Transverse colon (tissue), 4 donors: ENCODE results near the gene RER1. TPM values are rescaled to one million over a fixed set of nuclear protein-coding genes. Genes with fewer than 3 reads are reported as not detected.
A peak's percentile ranks its signal among the peaks of the same experiment; 100 is the strongest.

Source experiments
- DNase-seq: peaks from one replicate; pipeline ENCODE4 v3.0.0-alpha.2; 2019
- H3K27ac ChIP-seq, 4 donors: fragments of 200-600 bp; sonication (generic); 2 replicates each; pipeline ENCODE4 v1.5.1; 2016 to 2018; ENCODE audit warnings: inconsistent platforms in 4 of 4
- H3K27me3 ChIP-seq: fragments of 200-600 bp; sonication (generic); 2 replicates; pipeline ENCODE4 v1.5.1; 2017; ENCODE audit warnings: inconsistent platforms
- H3K36me3 ChIP-seq, 4 donors: fragments of 200-600 bp; sonication (generic); 2 replicates each; pipeline ENCODE4 v1.5.1; 2017 to 2019; ENCODE audit warnings: inconsistent platforms in 4 of 4
- H3K4me1 ChIP-seq, 4 donors: fragments of 200-600 bp; sonication (generic); 2 replicates each; pipeline ENCODE4 v1.5.1; 2017 to 2020; ENCODE audit warnings: inconsistent platforms in 4 of 4
- H3K4me3 ChIP-seq, 4 donors: fragments of 200-600 bp; sonication (generic); 1 replicate in 1 of 4; 2 replicates in 3 of 4; pipeline versions ENCODE4 v1.5.1 to v1.6.1; 2017 to 2019; ENCODE audit warnings: inconsistent platforms in 4 of 4
- H3K9me3 ChIP-seq, 2 donors: fragments of 200-600 bp; sonication (generic); 2 replicates each; pipeline ENCODE4 v1.5.1; 2017 to 2019; ENCODE audit warnings: inconsistent platforms in 2 of 2
- EP300 ChIP-seq: sonication (generic); formaldehyde crosslinking; IDR thresholded peaks from one replicate; pipeline ENCODE4 v1.6.1; 2017; ENCODE audit warnings: antibody characterized with exemption, low read depth
- POLR2A ChIP-seq: fragments of 450-650 bp; IDR thresholded peaks from one replicate; pipeline ENCODE4 v1.6.1; 2016; ENCODE audit warnings: antibody characterized with exemption, mild to moderate bottlenecking, moderate library complexity
- POLR2AphosphoS5 ChIP-seq, 3 donors: sonication (generic); formaldehyde crosslinking; IDR thresholded peaks; one replicate each; pipeline ENCODE4 v1.6.1; 2016; ENCODE audit warnings: antibody characterized with exemption in 3 of 3
- WGBS, 2 donors: methylation state at CpG; one replicate each; pipeline ENCODE4 v1.1.5; 2018; ENCODE audit warnings: low coverage in 1 of 2; 5-methylcytosine and 5-hydroxymethylcytosine counted together
- in situ Hi-C, 4 donors: fragments of 200-750 bp; cut with MboI; loops; one replicate each; pipeline versions ENCODE4 v1.15.0 to v1.15.1; 2017; ENCODE audit warnings: low sequenced_read_pairs in 3 of 4, low pct_ligation_motif_present in 1 of 4, low pct_unique_long_range_greater_than_20kb in 1 of 4
- intact Hi-C: fragments of 100-400 bp; cut with DNase I; formaldehyde crosslinking; loops from one replicate; pipeline ENCODE4 v1.15.1; 2023; ENCODE audit warnings: low total_unique reads
- total RNA-seq, 4 donors: library from RNA; depleted of rRNA; stranded (reverse); fragments of >200 nt; gene quantifications; one replicate each; pipeline ENCODE4 v1.1.0, GENCODE V29; 2016
- TF ChIP-seq, protein P1 (sequence below), 5 experiments: fragments of 200-600 bp in 3 of 5; fragments of 450-650 bp in 2 of 5; sonication (generic) in 3 of 5; IDR thresholded peaks; 1 replicate in 2 of 5; 2 replicates in 3 of 5; pipeline ENCODE4 v1.5.1; 2016 to 2017; ENCODE audit warnings: antibody characterized with exemption in 5 of 5, inconsistent platforms in 3 of 5, mild to moderate bottlenecking in 2 of 5, moderate library complexity in 1 of 5

The RER1 gene
- total RNA-seq, 4 donors from 2014 or later, result 36.2 to 129 (median 111) TPM

GRCh38 chr1:2378956-2379732, 12.5 kb upstream of the RER1 start:
- peaks cover 0 to 10% (median 2%) of the 10 kb centered on the region in 4 donors for H3K4me1 ChIP-seq
- H3K27ac ChIP-seq, result no peak overlapping the region
- no peaks in the 10 kb centered on the region for H3K9me3 ChIP-seq
- H3K36me3 ChIP-seq, result no peaks in the 10 kb centered on the region
- TF ChIP-seq EP300 (no peak), POLR2AphosphoS5 (IDR thresholded peaks at IDR 0.05) (no peak), POLR2A (no peak)
- TF ChIP-seq, protein P1, sequence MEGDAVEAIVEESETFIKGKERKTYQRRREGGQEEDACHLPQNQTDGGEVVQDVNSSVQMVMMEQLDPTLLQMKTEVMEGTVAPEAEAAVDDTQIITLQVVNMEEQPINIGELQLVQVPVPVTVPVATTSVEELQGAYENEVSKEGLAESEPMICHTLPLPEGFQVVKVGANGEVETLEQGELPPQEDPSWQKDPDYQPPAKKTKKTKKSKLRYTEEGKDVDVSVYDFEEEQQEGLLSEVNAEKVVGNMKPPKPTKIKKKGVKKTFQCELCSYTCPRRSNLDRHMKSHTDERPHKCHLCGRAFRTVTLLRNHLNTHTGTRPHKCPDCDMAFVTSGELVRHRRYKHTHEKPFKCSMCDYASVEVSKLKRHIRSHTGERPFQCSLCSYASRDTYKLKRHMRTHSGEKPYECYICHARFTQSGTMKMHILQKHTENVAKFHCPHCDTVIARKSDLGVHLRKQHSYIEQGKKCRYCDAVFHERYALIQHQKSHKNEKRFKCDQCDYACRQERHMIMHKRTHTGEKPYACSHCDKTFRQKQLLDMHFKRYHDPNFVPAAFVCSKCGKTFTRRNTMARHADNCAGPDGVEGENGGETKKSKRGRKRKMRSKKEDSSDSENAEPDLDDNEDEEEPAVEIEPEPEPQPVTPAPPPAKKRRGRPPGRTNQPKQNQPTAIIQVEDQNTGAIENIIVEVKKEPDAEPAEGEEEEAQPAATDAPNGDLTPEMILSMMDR (IDR thresholded peaks at IDR 0.05), result no peak
- WGBS, 2 donors, result 73% methylated on average over 18 of the region's 18 CpGs; no CpG with 5 or more reads in 1 of the 2 donors
- no peaks in the 10 kb centered on the region for H3K27me3 ChIP-seq
- in situ Hi-C loops (loop anchor here in 1 of 4 donors (10.0 kb wide), 1 partner anchor 174 kb away; no protein-coding TSS in a partner anchor), intact Hi-C loops (no loop called here)
- peak; percentile 5 for DNase-seq
- H3K4me3 ChIP-seq, result no peak overlapping the region

- Histone ChIP-seq H3K27ac (no peak overlapping the region), H3K4me3 (no peak overlapping the region), H3K9me3 (no peaks in the 10 kb centered on the region), H3K36me3 (no peaks in the 10 kb centered on the region), H3K4me1 (peaks cover 0 to 10% (median 2%) of the 10 kb centered on the region in 4 donors), H3K27me3 (no peaks in the 10 kb centered on the region)
- 71 to 90% methylated on average over 10 to 20 of the region's 23 CpGs for WGBS, 2 donors
- in situ Hi-C loops, result loop anchor here in 3 of 4 donors (10.0 kb wide), 2 partner anchors 175 to 185 kb away; partner anchors contain the start of gene FAAP20 (in 2 of the 3)
- DNase-seq, result peak; percentile 6
- intact Hi-C loops, result no loop called here
- TF ChIP-seq POLR2AphosphoS5 (IDR thresholded peaks at IDR 0.05) (no peak), POLR2A (no peak), EP300 (no peak)
- TF ChIP-seq, protein P1 (IDR thresholded peaks at IDR 0.05), result no peak
Observed at GRCh38 chr1:2379733-2380404, 11.8 kb upstream of the RER1 start.

DNA sequence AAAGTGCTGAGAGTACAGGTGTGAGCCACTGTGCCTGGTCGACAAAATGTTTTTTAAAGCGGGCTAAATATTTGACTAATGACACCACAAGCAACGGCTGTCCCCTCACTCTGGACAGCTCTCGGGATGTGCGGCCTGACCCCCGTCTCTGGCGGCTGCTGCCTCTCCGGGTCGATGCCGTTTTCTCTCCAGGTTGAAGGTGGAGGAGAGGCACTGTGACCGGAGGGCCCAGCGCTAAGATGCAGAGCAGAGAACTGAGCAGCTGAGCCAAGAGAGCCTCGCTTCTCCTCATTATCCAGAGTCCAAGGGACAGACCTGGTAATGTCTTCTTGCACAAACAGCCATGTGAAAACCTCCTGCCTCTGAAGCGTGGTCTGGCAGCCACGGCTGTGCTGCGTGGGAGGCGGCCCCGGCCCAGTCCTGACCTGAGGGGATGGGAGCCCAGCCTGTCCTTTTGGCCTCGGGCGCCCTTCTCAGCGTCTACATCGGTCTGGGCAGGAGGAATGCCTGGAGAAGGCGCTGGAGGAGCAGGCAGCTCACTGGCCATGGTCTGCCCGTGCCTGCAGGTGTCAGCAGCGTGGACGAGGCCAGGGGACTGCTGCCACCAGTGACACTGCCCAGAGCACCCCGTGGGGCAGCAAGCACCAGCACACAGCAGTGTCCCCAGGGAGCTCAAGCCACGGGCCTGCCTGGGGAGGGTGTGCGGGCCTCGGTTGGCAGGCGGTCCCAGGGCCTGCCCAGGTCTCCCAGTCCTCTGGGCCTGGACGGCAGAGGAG, 10.6 kb upstream of the RER1 start:
- intact Hi-C loops, result no loop called here
- Histone ChIP-seq H3K27ac (no peak overlapping the region), H3K27me3 (no peaks in the 10 kb centered on the region), H3K9me3 (no peaks in the 10 kb centered on the region), H3K4me3 (no peak overlapping the region), H3K36me3 (no peaks in the 10 kb centered on the region), H3K4me1 (peaks cover 0 to 10% (median 2%) of the 10 kb centered on the region in 4 donors)
- in situ Hi-C loops, result loop anchor here in 2 of 4 donors (10.0 kb wide), 1 partner anchor 186 kb away; the partner anchor contains the start of gene FAAP20 (in 2 of the 2)
- DNase-seq, result peak; percentile 7
- WGBS, 2 donors, result 80% methylated on average over 31 of the region's 32 CpGs; no CpG with 5 or more reads in 1 of the 2 donors
- no peak for TF ChIP-seq EP300
- TF ChIP-seq POLR2AphosphoS5 (IDR thresholded peaks at IDR 0.05), result no peak
- no peak for TF ChIP-seq POLR2A
- TF ChIP-seq, protein P1 (IDR thresholded peaks at IDR 0.05), result no peak
